ENCODE data around the gene OPN4.

- TF ChIP-seq CTCF (IDR thresholded peaks at IDR 0.05; ENCODE audit: low read depth, low read length) (no peak), MAX (IDR thresholded peaks at IDR 0.05; ENCODE audit: low read depth, low read length) (no peak)
These were observed 50.8 kb downstream of the OPN4 start for GRCh38 chr10:86705139-86705538.
